HL-60 (cell line): ENCODE results near the gene ATP6V1G3.

Source experiments
- CTCF ChIP-seq: IDR thresholded peaks from one replicate; pipeline ENCODE4 v1.5.1; 2011; ENCODE audit warnings: low read length, control low read depth, inconsistent platforms; ENCODE audit not compliant: insufficient read depth
- POLR2AphosphoS5 ChIP-seq: IDR thresholded peaks from 2 replicates; pipeline ENCODE4 v1.6.1; 2012; ENCODE audit warnings: low read depth
- REST ChIP-seq: IDR thresholded peaks from 2 replicates; pipeline ENCODE4 v1.6.1; 2012; ENCODE audit warnings: low read depth; ENCODE audit not compliant: insufficient replicate concordance

GRCh38 chr1:198575292-198575691, 34.8 kb upstream of the ATP6V1G3 start:
- TF ChIP-seq CTCF (no peak), POLR2AphosphoS5 (no peak), REST (no peak)
